NCI-H524 treated with DMSO at 0.1 percent for 48 hours (cell line): ENCODE measurements around the gene TGM2.

Experiments used
- DNase-seq: peaks from one replicate; lab custom pipeline; 2025; lab: John Stamatoyannopoulos, UW

Gene TGM2

DNA sequence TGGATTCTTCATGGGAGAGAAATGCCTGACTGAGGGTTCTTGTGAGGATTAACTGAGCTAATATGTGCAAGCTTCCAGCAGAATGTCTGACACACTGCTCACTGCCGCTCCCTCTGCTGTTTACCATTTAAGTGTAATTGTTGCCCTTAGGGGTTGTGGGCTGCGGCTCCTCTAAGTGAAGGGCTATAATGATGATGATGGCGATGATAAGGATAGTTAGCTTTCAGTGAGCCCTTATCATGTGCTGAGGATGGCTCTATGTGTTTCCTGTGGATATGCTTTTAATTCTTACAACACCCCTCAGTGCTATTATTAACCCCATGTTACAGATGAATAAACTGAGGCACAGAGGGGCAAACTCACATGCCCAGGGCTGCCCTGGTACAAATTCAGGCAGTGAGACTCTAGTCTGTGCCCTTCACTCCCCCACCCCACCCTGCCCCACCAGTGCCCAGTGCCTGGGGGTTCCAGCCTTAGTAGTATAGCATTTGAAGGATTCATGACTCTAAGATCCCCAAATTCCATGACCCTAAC, 33.4 kb downstream of the TGM2 start:
- DNase-seq: no peak

DNA sequence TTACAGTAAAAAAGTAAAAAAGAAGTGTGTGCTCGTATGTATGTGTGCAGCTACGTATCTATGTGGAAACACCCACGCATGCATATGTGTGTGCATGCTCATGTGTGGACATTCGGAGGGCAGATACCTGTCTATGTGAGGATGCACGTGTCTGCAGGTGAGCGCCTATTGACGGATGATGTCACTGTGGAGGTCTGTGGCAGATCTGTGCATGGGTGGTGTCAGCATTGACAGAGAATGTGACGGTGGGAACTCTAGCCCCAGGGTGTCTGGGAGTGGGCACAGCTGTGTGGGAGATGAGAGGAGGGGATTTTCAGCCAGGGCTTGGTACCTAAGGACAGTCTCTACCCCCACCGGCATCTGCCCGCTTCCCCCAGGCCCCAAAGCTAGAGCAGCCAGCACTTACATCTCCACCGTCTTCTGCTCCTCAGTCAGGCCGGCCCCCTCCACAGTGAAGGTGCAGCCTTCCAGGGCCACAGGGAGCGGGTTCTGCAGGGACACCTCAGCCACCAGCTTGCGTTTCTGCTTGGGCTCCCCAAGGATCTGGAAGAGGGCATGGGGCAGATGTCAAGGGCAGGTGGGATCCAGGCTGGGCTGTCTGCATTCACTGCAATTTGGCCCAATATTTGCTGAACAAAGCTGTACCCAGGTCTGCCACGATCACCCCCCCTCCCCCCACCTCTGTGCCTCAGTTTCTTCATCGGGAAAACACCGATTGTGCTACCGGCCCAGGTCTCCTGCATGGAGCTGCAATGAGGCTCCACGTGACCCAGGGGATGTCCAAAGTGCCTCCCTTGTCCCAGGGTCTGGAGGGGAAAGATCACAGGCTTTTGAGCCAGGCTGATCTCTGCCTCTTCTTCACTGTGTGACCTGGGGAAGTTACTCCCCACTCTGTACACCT, 34.1 kb downstream of the TGM2 start:
- no peak for DNase-seq

DNA sequence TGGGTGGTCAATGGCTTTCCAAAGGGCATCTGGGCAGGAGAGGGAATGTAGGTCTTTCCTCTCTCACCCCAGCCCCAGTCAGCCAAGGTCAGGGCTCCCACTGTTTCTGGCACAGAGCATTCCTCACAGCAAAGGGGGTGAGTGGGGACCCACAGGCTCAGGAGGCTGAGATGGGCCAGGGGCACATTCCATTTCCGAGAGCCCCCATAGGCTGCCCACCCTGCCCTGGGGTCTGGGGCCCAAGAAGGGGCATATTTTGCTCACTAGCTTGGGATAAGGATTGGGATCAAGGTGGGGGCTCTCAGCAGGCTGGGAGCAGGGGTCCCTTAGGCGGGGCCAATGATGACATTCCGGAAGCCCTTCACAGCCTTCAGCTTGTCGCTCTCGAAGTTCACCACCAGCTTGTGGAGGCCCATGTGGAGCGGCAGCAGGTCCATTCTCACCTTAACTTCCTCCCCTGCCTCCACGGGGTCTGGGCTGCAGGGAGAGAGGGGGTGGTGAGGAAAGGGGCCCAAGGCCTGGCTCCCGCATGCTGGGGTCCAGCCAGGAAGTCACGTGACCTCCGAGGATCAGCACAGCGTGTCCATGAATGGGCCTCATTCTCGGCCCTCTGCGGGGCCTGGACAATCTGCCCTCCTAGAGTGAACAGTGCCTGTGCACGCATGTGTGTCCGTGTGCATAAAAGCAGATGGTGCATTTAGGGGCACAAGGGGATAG, 35.0 kb downstream of the TGM2 start:
- DNase-seq: no peak

DNA sequence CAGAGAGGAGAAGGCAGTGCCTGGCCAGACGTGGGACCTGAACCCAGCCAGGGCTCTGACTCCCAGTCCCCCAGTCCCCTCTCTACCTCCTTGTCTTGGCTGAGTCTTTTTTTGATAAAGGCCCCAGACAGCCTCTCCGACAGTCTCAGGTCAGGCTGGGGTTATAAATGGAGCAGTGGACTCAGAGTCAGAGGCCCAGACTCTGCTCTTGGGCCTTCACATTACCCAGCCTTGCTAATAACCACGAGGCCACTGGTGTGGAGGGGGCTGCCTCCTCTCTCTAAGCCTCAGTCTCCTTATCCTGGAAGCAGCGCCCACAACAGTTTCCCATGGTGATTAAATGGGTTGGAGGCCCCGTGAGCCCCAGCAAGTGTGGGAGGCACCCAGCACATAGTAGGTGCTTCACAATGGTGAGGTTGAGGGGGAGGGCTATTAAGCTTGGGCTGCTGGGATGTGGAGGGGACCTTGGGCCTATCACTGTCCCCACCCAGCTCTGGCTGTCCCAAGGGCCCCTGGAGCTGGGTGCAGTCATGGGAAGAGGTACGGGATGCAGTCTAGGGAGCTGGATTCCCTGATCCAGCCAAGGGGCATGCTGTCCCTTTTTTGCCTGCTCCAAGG, 35.7 kb downstream of the TGM2 start:
- DNase-seq: no peak

DNA sequence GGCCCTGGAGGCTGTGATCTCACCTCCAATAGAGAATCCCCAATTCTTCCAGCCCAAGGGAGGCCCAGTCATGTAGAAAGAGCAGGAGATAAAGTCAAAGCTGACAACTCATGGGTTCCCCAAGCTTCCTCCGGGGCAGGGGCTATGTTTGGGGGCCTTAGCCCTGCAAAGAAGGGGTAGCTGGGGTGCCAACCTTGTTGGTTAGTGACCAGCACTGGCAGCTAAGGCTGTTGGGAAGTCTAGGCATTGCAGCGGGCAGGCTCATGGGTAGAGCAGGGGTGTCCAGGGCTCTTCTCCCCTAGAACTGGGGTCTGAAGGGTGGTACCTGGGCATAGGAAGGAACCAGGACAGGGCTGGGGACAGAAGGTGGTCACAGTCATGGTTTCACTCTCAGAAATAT, 36.4 kb downstream of the TGM2 start:
- DNase-seq: no peak

DNA sequence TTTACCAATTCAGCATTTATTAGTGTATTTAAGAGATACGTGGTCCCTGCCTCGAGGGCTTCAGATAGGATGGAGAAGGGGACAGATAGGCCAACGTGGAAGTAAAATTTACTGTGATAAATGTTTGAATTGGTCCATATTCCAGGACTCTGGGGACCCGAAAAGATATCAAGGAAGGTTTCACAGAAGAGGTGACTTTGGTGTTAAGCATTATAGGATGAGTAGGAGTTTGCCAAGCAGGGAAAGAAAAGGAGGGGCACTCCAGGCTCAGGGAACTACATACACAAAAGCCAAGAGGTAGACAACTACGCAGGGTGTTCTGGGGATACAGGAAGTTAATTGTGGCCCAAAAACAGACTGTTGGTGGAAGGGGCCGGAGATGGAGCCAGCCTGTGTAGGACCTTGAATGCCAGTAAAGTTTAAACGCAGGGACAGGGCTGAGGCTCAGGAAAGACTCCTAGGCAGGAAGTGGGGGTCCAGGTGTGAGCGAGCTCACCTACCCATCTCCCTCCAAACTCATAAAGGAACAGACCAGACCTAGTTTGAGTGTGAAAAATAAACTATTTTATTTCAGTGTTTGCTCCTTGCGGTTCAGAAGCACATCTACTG, 37.0 kb downstream of the TGM2 start:
- DNase-seq: no peak

DNA sequence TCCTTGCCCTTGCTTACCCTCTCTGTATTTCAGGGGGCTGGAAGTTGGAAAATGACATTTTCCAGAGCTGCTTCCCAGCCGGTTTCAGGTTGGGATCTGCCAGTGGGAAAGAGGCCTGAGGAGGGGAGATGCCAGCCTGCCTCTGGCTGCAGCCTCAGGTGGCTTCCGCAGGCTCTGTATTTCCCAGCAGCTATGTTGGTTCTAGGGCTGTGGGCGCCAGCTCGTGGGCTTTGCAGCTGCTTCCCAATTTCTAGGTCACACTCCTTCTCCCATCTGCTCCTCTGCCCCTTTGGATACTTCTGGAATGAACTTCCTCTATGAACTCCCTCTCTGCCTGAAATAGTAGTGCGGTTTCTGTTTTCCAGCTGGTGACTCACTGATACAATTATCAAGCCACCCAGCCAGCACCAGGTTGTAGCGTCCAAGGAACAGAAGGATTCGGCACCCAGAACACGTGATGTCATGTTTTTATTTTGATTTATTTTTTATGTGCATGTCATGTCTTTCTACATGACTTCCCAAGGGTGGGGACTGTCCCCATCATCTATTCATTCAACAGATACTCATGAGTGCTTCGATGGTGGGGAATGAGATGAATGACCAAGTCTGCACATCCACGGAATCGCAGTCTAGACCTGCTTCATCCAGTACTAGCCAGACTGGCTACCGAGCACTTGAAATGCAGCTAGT, 38.0 kb downstream of the TGM2 start:
- no peak for DNase-seq

DNA sequence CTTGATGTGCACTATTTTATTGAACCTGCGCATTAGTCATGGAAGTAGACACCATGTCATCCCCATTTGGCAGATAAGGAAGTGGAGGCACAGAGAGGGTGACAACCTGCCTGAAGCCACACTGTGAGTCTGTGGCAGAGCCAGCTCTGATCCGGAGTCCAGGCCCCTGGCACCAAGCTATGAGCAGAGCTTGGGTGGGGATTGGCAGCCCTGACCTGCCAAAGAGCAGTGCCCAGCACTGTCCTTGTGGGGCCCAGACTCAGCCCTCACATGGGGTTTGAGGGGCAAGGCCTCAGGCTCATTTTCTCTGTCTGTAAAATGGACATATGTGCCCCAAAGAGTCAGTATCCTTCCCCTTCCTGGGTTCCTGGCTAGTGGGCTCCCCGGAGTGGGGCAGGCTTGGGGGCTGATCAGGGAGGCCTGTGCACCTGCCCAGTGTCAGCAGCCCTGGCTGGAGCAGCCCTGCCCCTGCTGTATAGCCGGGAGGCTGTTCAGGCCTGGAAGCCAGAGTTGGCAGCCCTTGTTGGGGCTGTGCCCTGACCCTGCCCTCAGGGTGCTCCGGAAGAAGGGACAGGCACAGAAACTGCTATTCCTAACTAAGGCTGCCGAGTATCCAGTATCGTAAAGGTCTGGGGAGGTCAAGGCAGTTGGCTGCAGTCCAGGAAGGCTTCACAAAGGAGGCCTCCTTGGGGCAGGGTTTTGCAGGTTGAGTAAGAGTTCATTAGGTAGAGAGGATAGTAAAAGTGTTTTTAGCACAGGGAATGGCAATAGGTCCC, 38.7 kb downstream of the TGM2 start:
- no peak for DNase-seq

DNA sequence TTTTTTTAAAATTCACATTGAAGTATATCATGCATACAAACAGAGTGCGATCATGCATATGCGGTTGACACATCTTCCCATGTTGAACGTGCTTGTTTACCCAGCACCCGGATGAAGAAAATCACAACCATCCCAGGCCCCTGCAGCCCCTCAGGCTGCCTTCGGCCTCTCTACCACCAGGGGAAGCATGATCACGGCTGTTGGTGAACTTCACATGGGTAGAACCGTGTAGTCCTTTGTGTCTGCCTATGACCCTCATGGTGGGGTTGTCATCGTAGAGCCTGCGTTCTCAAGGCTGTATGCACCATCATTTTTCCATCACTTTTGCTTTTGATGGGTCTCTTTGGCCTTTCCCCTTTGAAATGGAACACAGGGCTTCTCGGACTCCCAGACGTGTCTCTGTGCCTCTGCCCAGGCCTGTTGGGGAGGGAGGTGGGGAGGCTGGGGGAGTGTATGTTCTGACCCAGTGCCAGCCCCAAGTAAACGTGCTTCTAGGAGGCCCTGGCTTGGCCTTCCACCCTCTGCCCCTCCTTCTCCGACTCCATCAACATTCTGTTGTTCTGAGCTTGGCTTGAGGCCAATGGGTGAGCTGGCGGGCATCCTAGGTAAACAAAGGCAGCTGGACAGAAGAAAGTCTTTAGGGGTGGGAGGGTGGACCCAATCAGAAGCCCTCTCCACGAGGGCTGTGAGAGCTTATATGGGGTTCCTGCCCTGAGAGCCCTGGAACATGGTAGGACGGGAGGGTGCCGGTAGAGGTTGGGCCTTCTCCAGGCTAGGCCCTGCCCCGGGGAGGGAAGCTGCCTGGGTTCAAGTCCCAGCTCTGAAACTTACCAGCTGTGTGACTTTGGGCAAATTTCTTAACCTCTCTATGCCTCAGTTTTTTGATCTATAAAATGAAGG, 39.7 kb downstream of the TGM2 start:
- no peak for DNase-seq

DNA sequence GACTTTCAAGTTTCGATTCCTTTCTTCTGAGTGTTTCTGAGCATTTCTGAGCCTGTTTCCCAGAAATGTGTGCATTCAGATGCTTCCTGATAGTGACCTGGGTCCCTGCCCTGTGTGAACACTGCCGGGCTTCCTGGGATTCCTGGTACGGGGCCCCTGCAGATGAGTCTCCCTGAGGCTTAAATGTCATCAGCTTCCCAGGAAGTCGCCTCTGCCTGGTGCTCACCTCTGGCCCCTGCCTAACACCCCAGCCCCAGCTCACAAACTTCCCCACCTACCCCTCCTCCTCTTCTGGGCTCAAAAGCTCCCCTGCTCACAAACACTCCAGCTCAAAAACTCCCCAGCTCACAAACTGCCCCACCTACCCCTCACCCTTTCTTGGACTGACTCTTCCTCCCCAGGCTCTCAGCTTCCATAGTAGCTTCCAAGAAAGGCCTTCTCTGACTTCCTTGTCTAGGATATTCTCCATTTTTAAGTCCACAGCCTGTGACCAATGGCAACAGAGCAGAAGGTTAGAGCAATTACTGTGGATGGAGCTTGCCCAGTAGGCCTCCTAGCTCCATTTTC, 42.0 kb downstream of the TGM2 start:
- DNase-seq: no peak

DNA sequence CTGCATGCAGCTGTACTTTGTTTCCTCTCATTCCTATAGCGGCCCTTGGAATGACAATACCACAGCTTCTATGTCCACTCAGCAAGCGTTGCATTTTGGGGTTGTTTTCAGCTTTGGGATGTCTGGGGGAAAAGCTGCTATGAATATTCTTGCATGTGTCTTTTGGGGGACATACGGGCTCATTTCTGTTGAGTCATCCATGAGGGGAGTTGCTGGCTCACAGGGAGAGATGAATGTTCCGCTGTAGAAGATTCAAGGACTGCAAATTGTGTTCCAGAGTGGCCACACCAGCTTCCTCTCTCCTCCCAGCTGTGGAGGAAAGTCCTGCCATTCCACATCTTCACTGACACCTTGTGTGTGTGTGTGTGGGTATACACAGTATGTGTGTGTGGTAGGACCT, 43.3 kb downstream of the TGM2 start:
- DNase-seq: no peak

DNA sequence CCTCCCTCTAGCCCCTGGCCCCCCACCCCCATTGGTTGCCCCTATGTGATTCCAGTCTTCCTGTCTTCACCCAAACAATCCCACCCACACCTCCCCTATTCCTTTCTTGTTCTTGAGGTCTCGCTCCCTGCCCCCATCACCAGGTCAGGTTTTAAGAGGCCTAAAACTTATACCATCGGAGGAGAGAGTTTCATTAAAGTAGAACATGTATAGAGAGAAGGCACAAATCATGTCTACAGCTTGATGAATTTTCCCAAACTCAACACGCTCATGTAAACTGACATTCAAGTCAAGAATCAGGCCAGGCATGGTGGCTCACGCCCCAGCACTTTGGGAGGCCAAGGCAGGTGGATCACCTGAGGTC, 44.5 kb downstream of the TGM2 start:
- DNase-seq: no peak

DNA sequence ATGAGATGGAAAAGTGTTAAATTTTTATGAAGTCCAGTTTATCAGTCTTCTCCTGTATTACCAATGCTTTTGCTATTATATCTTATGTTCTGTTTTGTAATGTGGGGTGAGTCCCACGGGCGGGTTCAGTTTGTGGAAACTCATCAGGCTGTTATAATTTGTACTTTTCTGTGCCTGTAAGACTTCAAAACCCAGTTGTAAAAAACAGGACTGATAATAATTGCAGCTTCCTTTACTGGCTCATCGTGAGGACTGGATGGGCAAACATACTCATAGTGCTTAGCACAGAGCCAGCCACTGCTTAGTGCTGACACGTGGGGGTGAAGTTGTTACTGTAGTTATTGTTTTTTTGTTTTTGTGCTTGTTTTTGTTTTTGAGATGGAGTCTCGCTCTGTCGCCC, 45.6 kb downstream of the TGM2 start:
- no peak for DNase-seq

DNA sequence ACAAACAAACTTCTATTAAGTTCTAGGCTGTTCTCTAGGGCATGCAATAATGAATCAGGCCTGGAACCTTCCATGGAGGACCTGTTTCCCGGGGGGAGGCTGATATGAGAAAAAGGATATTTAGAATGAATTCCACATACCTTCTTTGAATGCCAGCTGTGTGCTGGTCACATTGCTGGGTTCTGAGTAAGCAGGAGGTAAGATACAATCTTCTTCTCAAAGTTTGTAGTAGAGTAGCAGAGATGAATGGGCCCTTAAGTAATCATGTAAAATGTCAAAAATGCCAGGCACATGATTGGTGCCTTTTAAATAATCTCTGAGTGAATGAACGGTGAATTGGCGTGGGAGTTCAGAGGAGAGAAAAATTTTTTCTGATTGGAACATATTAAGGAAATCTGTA, 47.4 kb downstream of the TGM2 start:
- no peak for DNase-seq

DNA sequence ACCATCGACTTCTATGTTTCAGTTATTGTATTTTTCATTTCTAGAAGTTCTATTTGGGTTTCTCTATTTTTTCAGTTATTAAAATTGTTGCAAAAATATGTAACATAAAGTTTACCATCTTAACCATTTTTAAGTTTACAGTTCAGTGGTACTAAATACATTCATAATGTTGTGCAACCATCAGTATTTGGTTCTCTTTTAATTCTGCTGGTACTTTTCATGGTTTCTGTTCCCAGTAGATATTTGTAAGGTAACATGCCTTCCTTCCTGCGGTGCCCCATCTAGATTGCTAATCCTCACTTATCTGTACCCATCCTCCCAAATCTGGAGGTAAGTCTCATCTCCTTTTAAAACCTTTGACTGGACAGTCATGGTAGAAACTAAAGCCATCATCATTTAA, 47.9 kb downstream of the TGM2 start:
- DNase-seq: no peak

DNA sequence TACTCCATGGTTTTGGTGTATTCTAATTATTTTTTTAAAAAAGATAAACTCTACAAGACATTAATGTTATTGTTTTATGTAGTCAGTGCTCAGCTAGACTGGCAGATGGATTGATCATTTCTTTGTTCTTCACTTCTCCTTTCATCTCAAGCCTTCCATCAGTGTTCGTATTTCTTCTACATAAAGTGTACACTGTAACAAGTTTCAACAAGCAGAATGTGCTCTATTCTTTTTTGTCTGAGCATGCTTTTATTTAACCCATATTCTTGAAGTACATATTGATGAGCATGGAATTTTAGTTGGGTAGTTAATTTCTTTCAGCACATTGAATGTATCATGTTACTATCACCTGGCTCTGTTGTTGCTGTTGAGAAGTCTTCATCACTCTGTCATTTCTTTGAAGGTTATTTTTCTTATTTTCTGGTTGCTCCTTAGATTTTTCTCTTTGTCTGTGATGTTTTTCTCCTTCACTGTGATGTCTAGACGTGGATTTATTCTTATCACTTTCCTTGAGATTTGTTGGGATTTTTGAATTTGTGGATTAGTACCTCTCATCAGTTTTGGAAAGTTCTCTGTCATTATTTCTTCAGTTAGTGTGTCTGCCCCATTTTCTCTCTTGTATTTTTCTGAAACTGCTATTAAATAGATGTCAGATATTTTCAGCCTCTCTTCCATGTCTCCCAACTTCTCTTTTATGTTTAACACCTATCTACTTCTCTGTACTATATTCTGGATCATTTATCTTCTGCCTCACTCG, 48.5 kb downstream of the TGM2 start:
- DNase-seq: no peak

DNA sequence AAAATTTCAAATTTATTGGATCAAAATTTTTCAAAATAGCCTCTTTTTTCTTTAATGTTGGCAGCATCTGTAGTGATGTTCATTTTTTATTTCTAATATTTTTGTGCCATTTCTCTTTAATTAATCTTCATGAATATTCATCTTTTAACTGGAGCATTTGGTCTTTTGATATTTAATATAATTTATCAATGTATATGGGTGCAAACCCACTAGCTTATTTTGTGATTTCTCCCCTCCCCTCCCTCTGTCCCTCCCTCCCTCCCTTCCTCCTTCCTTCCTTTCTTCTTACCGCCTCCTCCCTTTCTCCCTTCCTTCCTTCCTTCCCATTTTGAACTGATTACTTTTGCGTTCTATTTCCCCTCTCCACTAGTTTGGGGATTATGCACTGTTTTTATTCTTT, 49.2 kb downstream of the TGM2 start:
- DNase-seq: no peak

DNA sequence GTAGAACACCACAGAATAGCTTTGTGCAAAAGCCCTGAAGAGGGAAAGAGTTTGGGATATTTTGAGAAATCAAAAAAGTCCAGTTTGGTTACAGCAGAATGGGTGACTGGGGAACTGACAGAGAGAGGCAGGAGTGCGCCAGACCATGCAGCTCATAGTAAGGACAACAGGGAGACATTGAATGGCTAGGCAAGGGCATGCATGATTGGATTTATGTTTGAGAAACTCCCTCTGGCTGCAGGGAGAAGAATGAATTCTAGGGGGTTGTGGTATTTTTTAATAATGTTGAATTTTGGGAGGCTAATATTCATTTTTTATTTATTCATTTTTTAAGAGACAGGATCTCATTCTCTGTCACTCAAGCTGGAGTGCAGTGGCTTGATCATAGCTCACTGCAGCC, 49.9 kb downstream of the TGM2 start:
- DNase-seq: no peak

DNA sequence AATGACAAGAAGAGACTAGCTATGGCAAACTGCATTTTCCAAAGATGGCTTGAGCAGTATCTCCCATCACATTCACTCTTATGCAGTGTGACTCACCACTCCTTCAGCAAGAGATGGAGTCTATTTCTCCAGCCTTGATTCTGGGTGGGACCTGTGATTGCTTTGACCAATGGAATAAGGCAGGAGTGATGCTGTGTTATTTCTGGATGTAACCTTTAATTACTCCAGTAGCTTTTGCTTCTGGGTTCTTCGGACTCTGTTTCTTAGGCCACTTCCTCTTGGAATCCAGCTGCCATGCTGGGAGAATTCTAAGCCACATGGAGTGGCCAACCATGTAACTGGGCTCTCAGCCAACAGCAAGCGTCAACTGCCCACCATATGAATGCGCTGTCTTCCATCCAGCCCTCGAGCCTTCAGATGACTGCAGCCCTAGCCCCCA, 50.7 kb downstream of the TGM2 start:
- DNase-seq: no peak
